Ishikawa (cell line): ENCODE results near the gene RAI1.

Source experiments
- CREB1 ChIP-seq: IDR thresholded peaks from 2 replicates; pipeline ENCODE4 v1.6.1; 2012; ENCODE audit warnings: low read depth
- MAX ChIP-seq: IDR thresholded peaks from 2 replicates; pipeline ENCODE4 v1.6.1; 2012
- USF1 ChIP-seq: IDR thresholded peaks from 2 replicates; pipeline ENCODE4 v1.6.1; 2012

- TF ChIP-seq USF1 (no peak), MAX (no peak), CREB1 (no peak)
These were observed 30.4 kb downstream of the RAI1 start for GRCh38 chr17:17711641-17712162.
